NCI-H2171 (cell line): ENCODE measurements around the gene ANKRD53.

Experiments
- DNase-seq: peaks from one replicate; lab custom pipeline; 2025; lab: John Stamatoyannopoulos, UW

Gene ANKRD53

DNA sequence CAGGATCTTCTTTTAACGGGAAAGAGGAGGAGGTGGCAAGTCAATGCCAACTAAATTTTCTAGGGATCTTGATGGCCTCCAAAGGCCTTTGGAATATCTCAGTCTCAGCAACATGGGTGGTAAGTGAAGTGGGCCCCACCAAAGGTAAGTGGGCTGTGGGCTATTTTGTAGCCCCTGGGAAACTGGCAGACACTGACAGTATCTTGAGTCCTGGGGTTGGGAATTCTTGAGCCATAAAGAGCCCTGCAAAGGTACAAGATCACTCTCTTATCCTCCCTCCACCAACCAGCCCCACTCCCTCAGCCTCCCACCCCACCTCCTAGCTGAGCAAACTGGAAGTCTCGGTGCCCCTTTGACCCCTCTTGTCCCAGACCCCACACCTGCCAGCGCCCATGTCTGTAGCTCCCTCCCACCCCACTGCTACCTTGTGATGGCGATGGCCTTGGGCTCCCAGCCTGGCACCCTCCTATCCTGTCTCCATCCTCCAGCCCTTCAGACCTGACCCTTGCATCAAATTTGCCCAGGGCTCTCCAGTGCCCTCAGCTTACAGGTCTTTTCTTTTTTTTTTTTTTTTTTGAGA lies 34.2 kb upstream of the ANKRD53 start:
- no peak for DNase-seq

- peak; percentile 47 for DNase-seq
Measured at GRCh38 chr2:70946832-70947442, 31.5 kb upstream of the ANKRD53 start.

DNA sequence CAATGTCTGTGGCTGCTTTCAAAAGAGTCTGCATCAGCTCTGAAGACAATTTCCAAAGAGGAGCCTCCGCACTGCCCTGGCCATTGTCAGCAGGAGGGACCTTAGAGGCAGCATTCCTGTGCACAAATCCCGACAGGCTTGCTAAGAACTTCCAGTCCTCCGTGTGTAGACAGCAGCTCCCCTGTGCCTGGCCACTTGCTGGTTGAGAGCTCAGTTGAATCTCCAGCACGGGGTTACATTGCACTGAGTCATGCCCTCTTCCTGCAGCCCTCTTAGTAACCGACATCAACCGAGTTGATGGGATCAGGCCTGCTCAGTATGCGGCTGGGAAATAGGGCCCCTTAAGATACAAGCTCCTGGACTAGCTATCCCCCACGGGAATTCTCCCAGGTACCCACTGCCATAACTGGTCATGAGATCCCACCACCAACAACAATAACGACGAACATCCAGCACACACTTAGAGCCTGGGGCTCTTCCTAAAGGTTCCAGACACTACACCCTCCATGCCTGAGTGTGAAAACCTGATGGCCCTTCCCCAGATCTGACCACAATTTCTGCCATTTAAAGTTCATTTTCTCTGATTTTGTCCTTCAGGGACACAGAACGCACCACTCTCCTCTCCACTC lies 30.8 kb upstream of the ANKRD53 start:
- no peak for DNase-seq

GRCh38 chr2:70948337-70949003 lies 30.0 kb upstream of the ANKRD53 start:
- DNase-seq: peak; percentile 51

DNA sequence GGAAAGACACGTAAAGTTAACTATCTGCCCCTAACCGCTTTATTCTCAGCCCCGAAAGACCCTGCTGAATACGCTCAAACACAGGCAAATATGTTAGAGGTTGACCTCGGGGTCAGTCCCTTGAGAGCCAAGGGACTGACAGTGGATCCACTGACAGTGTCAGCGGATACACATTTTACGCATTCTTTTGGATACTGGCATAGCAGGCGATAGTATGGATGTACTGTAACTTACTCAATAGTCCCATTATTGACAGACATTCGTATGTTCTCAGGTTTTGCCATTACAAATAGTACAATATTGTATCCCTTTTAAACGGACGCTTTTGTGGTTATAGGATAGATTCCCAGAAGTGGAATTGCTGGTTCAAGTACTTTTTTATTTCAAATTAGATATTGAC lies 29.3 kb upstream of the ANKRD53 start:
- no peak for DNase-seq

- DNase-seq: no peak
Measured at GRCh38 chr2:70954886-70955285, 23.5 kb upstream of the ANKRD53 start.

DNA sequence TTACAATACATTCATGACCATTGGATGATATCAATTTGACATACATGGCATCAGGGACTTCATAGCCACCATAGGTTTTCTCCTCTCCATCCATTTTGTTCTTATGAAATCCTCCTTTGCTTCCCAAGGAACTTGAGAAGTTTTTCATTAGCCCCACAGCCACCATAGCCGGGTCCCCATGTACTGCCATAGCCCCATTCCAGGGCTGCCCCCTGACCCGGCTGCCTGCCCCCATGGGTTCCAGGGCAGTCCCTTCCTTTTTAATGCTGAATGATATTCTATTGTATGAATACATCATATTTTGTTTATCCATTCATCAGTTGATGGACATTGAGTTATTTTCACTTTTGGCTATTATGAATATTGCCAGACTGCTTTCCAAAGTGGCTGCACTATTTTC lies 22.3 kb upstream of the ANKRD53 start:
- DNase-seq: no peak

- no peak for DNase-seq
Measured at GRCh38 chr2:70957798-70958197, 20.6 kb upstream of the ANKRD53 start.

DNA sequence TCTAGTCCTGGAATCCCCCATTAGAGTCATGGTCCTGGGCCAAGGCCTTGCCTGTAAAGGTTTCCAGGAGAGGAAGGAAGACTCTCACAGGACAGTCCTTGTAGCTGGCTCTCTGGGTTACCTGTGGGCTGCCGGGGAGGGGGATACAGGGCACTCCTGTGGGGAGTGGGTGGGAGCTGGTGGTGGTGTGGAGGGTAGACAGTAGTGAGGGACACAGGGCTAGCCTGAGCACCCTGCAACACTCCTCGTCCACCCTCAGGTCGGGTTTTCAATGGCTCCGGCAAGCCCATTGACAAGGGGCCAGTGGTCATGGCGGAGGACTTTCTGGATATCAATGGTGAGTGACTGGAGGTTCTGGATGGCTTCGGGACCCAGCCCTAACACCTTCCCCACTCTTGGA lies 19.7 kb upstream of the ANKRD53 start:
- DNase-seq: no peak

DNA sequence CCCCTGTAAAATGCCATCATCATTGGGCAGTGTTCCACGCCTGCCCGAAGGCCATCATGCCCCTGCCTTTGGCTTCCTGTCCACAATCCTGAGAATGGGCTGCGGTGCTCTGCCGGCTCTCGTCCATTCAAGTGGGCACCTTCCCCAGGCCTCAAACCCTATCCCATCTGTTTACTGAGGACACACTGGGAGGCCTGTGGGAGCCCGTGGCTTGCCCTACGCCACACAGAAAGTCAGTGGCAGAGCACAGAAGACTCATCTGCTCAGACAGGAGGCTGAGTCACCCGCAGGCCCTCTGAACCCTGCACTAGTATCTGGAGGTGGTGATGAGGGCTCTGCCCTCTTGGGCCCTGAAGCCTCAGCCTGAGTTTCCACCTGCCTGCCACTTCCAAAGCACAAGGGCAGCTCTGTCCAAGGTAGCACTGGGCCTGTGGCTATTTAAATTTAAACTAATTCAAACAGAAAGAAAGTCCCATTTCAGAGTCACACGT lies 19.1 kb upstream of the ANKRD53 start:
- no peak for DNase-seq

DNA sequence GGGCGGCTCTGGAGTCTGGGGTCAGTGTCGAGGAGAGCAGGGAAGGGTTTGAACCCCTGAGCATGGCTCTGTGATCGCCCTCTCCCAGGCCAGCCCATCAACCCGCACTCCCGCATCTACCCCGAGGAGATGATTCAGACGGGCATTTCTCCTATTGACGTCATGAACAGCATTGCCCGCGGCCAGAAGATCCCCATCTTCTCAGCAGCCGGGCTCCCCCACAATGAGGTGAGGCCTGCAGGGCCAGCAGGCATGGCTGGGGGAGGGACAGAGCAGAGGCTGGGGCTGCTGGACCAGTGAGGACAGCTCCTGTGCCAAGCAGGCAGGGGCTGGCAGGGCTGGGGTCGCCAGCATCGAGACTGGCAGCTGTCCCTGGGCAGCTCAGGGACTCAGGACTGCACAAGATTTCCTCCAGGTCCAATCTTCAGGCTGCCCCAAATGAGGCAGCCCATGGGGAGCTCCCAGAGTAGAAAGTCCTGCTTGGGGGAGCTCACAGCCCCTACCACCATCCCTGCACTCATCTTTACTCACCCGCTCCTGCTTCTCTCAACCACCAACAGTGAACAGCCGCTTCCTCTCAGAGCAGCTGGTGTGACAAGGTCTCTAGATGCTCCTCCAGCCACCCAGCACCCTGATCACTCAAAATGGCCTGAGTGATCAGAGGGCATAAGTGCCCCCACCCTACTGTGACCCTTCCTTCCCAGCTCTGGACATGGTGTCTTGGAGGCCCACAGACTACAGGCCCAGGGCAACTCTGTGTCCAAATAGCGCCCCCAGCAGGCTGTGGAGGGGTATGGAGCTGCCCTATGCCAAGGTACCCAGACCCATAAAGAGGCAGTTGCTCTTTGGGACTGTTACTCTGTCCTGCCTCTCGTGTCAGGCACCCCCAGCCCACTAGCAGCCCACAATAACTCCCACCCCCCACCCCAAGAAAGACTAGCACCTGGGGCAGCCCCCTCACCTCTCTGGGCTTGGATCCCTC lies 18.3 kb upstream of the ANKRD53 start:
- no peak for DNase-seq

DNA sequence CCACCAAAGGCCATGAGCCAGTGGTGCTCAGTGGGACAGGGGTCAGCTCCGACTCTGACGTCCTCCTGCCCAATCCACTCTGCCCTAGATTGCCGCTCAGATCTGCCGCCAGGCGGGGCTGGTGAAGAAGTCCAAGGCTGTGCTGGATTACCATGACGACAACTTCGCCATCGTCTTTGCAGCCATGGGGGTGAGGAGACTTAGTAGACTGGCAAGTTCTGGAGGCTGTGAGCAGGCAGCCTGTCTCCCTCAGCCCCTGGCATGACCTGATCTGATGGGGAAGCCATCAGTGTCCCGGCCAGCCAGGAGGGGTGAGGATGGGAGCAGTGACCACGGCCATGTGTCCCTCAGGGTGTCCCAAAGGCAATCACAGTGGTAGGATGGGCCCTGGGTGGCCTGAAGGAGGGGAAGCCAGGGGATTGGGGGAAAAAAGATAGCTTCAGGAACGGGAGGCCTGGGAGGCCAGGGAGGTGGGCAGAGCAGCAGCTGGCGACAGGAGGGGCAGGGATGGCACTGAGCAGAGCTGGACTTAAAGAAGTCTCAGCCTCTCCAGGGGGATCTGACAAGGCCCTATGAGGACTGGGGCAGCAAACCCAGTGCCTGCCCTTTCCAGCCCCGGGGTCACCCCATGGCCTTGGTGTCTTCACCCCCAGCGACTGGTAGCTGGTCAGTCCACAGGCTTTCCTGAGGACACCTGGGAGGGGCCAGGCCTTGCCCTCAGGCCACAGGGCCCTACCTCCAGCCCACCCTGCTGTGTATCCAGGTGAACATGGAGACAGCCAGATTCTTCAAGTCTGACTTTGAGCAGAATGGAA lies 17.4 kb upstream of the ANKRD53 start:
- no peak for DNase-seq

- DNase-seq: no peak
Measured at GRCh38 chr2:70961648-70961994, 16.8 kb upstream of the ANKRD53 start.

DNA sequence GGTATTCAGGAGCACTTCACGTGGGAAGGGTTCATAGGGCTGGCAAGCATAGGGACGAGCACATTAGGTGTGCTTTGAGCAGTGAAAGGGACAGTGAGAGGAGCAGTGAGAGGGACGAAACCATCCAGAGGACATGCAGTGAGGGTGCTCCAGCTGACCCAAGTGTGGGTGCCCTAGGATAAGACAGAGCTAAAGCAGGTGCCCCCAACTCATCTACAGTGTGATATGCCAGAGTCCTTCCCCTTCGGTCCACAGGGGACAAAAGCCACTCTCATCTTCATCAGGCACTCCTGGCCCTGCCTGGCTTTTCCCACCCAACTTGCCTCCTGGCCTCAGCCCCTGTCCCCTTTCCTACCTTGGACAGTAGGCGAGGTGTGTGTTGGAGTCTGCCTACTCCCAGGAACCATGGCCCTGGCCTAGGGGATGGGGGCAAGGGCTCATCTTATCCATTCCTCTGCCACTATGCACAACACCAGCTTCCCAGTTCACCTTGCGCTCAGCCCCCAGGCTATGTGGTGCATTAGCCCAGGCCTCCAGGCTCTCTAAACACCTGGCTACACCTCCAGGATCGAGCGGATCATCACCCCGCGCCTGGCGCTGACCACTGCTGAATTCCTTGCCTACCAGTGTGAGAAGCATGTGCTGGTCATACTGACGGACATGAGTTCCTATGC lies 16.1 kb upstream of the ANKRD53 start:
- no peak for DNase-seq

- DNase-seq: no peak
Measured at GRCh38 chr2:70962885-70963878, 15.2 kb upstream of the ANKRD53 start.

DNA sequence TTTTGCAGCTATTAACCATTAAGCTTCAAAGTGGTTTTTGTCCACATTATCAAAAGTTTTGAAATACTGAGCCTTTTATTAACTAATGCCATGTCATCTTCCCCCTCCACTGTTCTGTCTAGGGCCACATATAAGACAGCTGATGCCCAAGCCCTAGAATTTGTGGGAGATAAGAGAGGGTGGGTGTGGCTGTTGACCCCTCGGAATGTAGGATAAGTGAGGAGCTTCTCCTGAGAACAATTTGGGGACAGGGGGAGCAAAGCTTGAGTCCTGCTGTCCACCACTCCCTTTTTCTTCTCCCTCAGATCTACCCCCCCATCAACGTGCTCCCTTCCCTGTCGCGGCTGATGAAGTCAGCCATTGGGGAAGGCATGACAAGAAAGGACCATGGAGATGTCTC lies 14.3 kb upstream of the ANKRD53 start:
- no peak for DNase-seq

GRCh38 chr2:70964596-70965386 lies 13.6 kb upstream of the ANKRD53 start:
- DNase-seq: no peak

DNA sequence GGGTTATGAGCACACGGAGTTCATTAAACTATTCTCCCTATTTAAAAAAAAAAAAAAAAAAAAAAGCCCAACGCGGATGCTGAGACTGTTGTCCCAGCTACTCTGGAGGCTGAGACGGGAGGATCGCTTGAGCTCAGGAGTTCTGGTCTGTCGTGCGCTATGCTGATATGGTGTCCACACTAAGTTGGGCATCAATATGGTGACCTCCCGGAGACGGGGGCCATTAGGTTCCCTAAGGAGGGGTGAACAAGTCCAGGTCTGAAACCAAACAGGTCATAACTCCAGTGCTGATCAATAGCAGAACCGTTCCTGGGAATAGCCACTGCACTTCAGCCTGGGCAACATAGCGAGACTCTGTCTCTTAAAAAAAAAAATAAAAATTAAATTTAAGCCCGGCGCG lies 12.9 kb upstream of the ANKRD53 start:
- DNase-seq: no peak
